Stimulated activated CD4-positive, alpha-beta T cell treated with anti-CD3 and anti-CD28 coated beads, Interleukin-1b, Interleukin-23, amount 100 ng/mL, for 1 hour (primary cell): Measurements from ENCODE around the gene RSF1.
"Not testable (repeated sequence)": the region's sequence is repeated elsewhere in the genome, so short reads cannot be mapped to it uniquely, and the experiment has no call there.

Experiments used
- DNase-seq, 2 donors: peaks; one replicate each; pipeline ENCODE4 v3.0.0-alpha.2; 2020; ENCODE audit warnings: low read depth in 2 of 2

The RSF1 gene

GRCh38 chr11:77820565-77821348, at the start of gene RSF1, which contains the start of gene AAMDC:
TSS of gene RSF1 (minus strand) at chr11:77820722. CDS start at chr11:77820714, 8 bp downstream.
TSS of gene AAMDC (plus strand) at chr11:77821144. CDS start at chr11:77842497, 21,353 bp downstream.
- DNase-seq: peak; percentile 92 to 96

GRCh38 chr11:77868744-77869143, 48.2 kb upstream of the RSF1 start:
- no peak for DNase-seq

GRCh38 chr11:77866336-77866735, 45.8 kb upstream of the RSF1 start:
- DNase-seq: no peak

- DNase-seq: no peak
These were observed 45.3 kb upstream of the RSF1 start for GRCh38 chr11:77865805-77866204.

GRCh38 chr11:77861444-77861843, 40.9 kb upstream of the RSF1 start:
- DNase-seq: not testable (repeated sequence)

GRCh38 chr11:77857906-77858457, 37.5 kb upstream of the RSF1 start:
- DNase-seq: not testable (repeated sequence)

GRCh38 chr11:77854838-77855237, 34.3 kb upstream of the RSF1 start:
- DNase-seq: no peak

- no peak for DNase-seq
These were observed 31.0 kb upstream of the RSF1 start for GRCh38 chr11:77851503-77851902.

- not testable (repeated sequence) for DNase-seq
These were observed 23.2 kb upstream of the RSF1 start for GRCh38 chr11:77843700-77844099.

- DNase-seq: no peak
These were observed 22.1 kb upstream of the RSF1 start for GRCh38 chr11:77842441-77843121.

GRCh38 chr11:77833302-77833701, 12.8 kb upstream of the RSF1 start:
- DNase-seq: no peak

GRCh38 chr11:77828926-77829325, 8.4 kb upstream of the RSF1 start:
- DNase-seq: no peak

- no peak for DNase-seq
These were observed 3.3 kb upstream of the RSF1 start for GRCh38 chr11:77823775-77824174.

GRCh38 chr11:77822126-77822525, 1.6 kb upstream of the RSF1 start:
- DNase-seq: not testable (repeated sequence)

GRCh38 chr11:77821349-77821851, 878 bp upstream of the RSF1 start:
- DNase-seq: no peak

GRCh38 chr11:77819921-77820564, 479 bp downstream of the RSF1 start:
- DNase-seq: peak in 1 of 2 donors; percentile 12

- peak; percentile 54 to 68 for DNase-seq
These were observed 1.1 kb downstream of the RSF1 start for GRCh38 chr11:77819411-77819920.

GRCh38 chr11:77815459-77815858, 5.1 kb downstream of the RSF1 start:
- DNase-seq: no peak

GRCh38 chr11:77814848-77815247, 5.7 kb downstream of the RSF1 start:
- DNase-seq: no peak

- no peak for DNase-seq
These were observed 7.3 kb downstream of the RSF1 start for GRCh38 chr11:77813256-77813655.

GRCh38 chr11:77806993-77807392, 13.5 kb downstream of the RSF1 start:
- DNase-seq: no peak

GRCh38 chr11:77806415-77806814, 14.1 kb downstream of the RSF1 start:
- no peak for DNase-seq
